ENCODE measurements around the gene RNF5.
A peak's percentile ranks its signal among the peaks of the same experiment; 100 is the strongest.

The RNF5 gene

GRCh38 chr6:32146287-32146686, 31.9 kb upstream of the RNF5 start (continued):
- TF ChIP-seq ATF2 (tag by site-specific recombination; IDR thresholded peaks at IDR 0.05; ENCODE audit: low read depth), result peak; percentile 90
- TF ChIP-seq ZNF324 (tag by site-specific recombination; IDR thresholded peaks at IDR 0.05), result peak; percentile 89
- TF ChIP-seq ZBTB48 (tag by site-specific recombination; IDR thresholded peaks at IDR 0.05), result peak; percentile 99
- no peak; the same call in 1 of the 2 replicates for TF ChIP-seq ZNF10 (tag by site-specific recombination; IDR thresholded peaks at IDR 0.05)
- no peak for TF ChIP-seq ZNF223 (tag by site-specific recombination; IDR thresholded peaks at IDR 0.05)
- TF ChIP-seq ZSCAN23 (tag by site-specific recombination; IDR thresholded peaks at IDR 0.05), result peak; percentile 55; the same call in 1 of the 2 replicates
- no peak for TF ChIP-seq ZBTB49 (tag by site-specific recombination; IDR thresholded peaks at IDR 0.05; ENCODE audit: low read depth)
- TF ChIP-seq IKZF3 (tag by site-specific recombination; IDR thresholded peaks at IDR 0.05), result peak; percentile 20; the same call in 1 of the 2 replicates
- TF ChIP-seq ZNF596 (tag by site-specific recombination; IDR thresholded peaks at IDR 0.05), result no peak
- TF ChIP-seq ZBTB21 (tag by site-specific recombination; IDR thresholded peaks at IDR 0.05), result peak; percentile 30
- TF ChIP-seq ZNF398 (tag by site-specific recombination; IDR thresholded peaks at IDR 0.05), result peak; percentile 87
- peak; percentile 88 for TF ChIP-seq ZNF558 (tag by site-specific recombination; IDR thresholded peaks at IDR 0.05)
- no peak for TF ChIP-seq ZNF214 (tag by site-specific recombination; IDR thresholded peaks at IDR 0.05; ENCODE audit: borderline replicate concordance)
- TF ChIP-seq ZSCAN4 (tag by site-specific recombination; IDR thresholded peaks at IDR 0.05), result peak; percentile 51
- peak; percentile 62; the same call in 1 of the 2 replicates for TF ChIP-seq PRDM1 (tag by site-specific recombination; IDR thresholded peaks at IDR 0.05)
- TF ChIP-seq ZNF148 (tag by site-specific recombination; IDR thresholded peaks at IDR 0.05; ENCODE audit: borderline replicate concordance), result no peak
- TF ChIP-seq ZNF76 (tag by site-specific recombination; IDR thresholded peaks at IDR 0.05; ENCODE audit: borderline replicate concordance, low read depth), result peak; percentile 64; the same call in 1 of the 2 replicates
- TF ChIP-seq ZNF785 (tag by site-specific recombination; IDR thresholded peaks at IDR 0.05), result peak; percentile 32; the same call in 1 of the 2 replicates
- TF ChIP-seq ZNF600 (tag by site-specific recombination; IDR thresholded peaks at IDR 0.05), result peak; percentile 39; the same call in 1 of the 2 replicates
- no peak for TF ChIP-seq ZNF169 (tag by site-specific recombination; IDR thresholded peaks at IDR 0.05)
- peak; percentile 53; the same call in 1 of the 2 replicates for TF ChIP-seq ZNF24 (tag by site-specific recombination; IDR thresholded peaks at IDR 0.05)
- TF ChIP-seq ZSCAN16 (tag by site-specific recombination; IDR thresholded peaks at IDR 0.05), result no peak
- peak; percentile 99 for TF ChIP-seq SCRT2 (tag by site-specific recombination; IDR thresholded peaks at IDR 0.05)

All from HEK293 (cell line).